OCI-LY1 (cell line): ENCODE measurements around the gene KCNMA1.

Experiments
- EZH2 ChIP-seq: fragments of 200-600 bp; sonication (generic), shearing (Covaris generic); IDR thresholded peaks from 2 replicates; pipeline ENCODE4 v1.8.0; 2017; ENCODE audit warnings: borderline replicate concordance, mixed run types, mild to moderate bottlenecking, antibody characterized with exemption, low read length, moderate library complexity, mixed read lengths
- TF ChIP-seq, protein P1 (sequence below): fragments of 200-600 bp; sonication (generic), shearing (Covaris generic); IDR thresholded peaks from 2 replicates; pipeline ENCODE4 v1.5.1; 2017; ENCODE audit warnings: mild to moderate bottlenecking, antibody characterized with exemption, low read length, moderate library complexity, mixed read lengths

DNA sequence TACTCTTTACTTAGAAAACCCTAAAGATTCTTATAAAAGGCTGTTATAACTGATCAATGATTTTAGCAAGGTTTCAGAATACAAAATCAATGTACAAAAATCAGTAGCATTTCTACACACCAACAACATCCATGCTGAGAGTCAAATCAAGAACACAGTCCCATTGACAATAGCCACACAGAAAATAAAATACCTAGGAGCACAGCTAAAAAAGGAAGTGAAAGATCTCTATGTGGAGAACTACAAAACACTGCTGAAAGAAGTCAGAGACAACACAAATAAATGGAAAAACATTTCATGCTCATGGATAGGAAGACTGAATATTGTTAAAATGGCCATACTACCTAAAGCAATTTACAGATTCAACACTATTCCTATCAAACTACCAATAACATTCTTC, 427.0 kb downstream of the KCNMA1 start:
- TF ChIP-seq, protein P1, sequence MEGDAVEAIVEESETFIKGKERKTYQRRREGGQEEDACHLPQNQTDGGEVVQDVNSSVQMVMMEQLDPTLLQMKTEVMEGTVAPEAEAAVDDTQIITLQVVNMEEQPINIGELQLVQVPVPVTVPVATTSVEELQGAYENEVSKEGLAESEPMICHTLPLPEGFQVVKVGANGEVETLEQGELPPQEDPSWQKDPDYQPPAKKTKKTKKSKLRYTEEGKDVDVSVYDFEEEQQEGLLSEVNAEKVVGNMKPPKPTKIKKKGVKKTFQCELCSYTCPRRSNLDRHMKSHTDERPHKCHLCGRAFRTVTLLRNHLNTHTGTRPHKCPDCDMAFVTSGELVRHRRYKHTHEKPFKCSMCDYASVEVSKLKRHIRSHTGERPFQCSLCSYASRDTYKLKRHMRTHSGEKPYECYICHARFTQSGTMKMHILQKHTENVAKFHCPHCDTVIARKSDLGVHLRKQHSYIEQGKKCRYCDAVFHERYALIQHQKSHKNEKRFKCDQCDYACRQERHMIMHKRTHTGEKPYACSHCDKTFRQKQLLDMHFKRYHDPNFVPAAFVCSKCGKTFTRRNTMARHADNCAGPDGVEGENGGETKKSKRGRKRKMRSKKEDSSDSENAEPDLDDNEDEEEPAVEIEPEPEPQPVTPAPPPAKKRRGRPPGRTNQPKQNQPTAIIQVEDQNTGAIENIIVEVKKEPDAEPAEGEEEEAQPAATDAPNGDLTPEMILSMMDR, result no peak
- TF ChIP-seq EZH2, result no peak
